Measurements from ENCODE around the gene CORIN.

CORIN gene, protein sequence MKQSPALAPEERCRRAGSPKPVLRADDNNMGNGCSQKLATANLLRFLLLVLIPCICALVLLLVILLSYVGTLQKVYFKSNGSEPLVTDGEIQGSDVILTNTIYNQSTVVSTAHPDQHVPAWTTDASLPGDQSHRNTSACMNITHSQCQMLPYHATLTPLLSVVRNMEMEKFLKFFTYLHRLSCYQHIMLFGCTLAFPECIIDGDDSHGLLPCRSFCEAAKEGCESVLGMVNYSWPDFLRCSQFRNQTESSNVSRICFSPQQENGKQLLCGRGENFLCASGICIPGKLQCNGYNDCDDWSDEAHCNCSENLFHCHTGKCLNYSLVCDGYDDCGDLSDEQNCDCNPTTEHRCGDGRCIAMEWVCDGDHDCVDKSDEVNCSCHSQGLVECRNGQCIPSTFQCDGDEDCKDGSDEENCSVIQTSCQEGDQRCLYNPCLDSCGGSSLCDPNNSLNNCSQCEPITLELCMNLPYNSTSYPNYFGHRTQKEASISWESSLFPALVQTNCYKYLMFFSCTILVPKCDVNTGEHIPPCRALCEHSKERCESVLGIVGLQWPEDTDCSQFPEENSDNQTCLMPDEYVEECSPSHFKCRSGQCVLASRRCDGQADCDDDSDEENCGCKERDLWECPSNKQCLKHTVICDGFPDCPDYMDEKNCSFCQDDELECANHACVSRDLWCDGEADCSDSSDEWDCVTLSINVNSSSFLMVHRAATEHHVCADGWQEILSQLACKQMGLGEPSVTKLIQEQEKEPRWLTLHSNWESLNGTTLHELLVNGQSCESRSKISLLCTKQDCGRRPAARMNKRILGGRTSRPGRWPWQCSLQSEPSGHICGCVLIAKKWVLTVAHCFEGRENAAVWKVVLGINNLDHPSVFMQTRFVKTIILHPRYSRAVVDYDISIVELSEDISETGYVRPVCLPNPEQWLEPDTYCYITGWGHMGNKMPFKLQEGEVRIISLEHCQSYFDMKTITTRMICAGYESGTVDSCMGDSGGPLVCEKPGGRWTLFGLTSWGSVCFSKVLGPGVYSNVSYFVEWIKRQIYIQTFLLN

DNA sequence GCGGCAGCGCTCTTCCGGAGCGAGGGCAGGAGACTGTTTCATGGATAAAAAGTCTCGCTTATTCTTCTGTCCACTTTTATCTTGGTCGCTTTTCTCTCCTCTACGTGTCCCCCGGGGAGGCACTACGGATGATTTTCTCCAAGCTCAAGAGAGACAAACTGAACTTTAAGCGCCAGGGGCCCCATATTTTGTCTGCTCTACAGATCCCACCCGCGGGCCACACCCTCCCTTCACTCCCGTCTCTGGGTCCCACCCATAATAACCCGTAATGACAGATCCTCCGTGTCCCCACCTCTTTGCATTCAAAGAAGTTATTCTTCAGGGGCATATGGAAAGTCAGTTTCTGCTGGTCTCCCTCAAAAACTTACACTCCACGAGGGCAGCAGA lies at the start of gene CORIN:
TSS of gene CORIN (minus strand) at position 160 of the 387 bp plus-strand sequence. CDS start at position 42, 118 bp downstream.
- DNase-seq, result no peak

DNA sequence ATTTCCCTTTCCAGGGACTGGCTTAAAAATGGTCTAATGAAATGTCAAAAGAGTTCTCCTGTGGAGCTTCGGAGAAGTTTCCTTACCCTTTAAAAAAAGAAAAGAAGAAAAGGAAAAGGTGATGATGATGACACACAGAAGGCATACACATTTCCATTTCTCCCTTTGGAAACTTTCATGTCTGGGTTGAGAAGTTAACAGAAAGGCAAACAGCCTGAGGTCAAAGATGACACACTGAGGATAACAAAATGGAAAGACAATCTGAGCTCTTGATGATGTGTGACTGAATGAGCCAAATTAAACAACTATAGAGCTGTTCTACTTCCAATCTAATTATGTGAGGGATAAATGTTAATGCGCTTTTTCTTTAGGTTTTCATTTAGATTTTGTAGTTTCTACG lies 44.4 kb upstream of the CORIN start:
- DNase-seq, result no peak

DNA sequence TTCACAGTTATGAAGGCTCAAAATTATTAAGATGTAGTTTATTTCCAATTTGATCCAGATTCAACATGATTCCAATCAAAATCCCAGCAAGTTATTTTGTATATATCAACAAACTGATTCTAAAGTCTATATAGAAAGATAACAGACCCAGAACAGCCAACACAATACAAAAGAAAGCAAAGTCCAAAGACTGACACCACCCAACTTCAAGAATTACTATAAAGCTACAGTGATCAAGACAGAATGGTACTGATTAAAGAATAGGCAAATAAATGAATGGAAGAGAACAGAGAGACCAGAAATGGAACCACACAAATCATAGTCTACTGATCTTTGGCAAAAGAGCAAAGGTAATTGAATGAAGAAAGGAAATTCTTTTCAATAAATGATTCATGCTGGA lies 41.6 kb upstream of the CORIN start:
- no peak for DNase-seq

DNA sequence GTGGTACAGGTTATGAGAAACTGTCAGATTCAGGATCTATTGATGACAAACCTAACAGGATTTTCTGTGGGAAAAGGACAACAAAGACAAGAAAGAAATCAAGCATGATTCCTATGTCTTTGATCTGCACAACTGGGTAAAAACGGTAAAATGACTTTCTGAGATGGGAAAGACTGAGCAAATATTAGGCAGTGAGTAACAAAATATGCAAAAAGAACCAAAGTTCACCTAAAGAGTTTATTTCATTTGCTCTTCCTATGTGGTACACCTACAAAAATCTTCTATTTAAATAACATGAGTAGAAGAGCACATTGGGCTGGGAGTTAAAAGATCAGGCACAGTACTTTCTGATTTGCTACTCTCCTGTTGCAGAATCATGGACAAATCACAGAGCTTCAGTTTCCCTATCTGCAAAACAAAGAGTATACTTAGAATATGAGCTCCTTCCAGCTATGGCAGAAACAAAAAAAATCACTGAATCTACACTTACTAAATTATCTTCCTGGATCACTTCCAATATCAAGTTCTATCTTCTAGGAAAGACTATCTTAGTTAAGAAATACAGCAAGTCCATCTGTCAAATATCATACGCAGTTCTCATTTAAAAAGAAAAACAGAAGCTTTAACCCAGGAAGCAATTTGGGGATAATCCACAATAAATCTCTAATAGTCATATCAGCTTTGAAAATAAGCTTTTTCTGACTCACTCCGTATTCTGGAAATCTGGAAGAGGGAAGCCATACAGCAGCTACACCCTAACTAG lies 39.1 kb upstream of the CORIN start:
- no peak for DNase-seq

DNA sequence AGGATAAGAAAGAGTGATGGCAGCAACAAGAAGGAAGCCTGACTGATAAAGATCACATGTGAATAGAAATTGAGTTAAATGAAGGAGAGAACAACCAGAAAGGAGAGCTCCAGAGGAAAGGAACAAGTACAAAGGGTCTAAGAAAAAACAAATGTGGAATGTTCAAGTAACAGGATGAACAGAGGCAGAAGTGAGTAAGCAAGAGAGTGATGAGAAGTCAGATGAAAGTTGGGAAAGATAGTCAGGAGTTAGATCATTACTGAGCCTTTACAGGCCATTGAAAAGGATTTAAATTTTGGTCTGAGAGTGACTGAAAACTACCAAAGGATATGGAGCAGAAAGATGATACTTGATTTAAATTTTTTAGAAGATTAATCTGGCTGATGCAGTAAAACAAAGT lies 38.4 kb upstream of the CORIN start:
- DNase-seq, result no peak

DNA sequence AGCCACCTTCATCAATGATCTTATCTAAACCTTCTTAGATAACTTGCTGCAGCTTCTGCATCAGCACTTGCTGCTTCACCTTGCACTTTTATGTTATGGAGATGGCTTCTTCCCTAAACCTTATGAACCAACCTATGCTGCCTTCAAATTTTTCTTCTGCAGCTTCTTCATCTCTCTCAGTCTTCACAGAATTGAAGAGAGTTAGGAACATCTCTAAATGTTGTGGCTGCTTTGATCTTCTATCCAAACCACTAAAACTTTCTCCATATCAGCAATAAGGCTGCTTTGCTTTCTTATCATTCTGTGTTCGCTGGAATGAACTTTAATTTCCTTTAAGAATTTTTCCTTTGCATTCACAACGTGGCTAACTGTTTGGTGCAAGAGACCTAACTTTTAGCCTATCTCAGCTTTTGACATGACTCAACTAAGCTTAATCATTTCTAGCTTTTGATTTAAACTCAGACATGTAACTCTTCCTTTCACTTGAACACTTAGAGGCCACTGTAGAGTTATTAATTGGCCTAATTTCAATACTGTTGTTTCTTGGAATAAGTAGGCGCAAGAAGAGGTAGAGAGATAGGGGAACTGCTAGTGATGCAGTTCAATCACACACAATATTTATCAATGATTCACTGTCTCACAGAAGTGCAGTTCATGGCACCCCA lies 36.1 kb upstream of the CORIN start:
- DNase-seq, result no peak

DNA sequence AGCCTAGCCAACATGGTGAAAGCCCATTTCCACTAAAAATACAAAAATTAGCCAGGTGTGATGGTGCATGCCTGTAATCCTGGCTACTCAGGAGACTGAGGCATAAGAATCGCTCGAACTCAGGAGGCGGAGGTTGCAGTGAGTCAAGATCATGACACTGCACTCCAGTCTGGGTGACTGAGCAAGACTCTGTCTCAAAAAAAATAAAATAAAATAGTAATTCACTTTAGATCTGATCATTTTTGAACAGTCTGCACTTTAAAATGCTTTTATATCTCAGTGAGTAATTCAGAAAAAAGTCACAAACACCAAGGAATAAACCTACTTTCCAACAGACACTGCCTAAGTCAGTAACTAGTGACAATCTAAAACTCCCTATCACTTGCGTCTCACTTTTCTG lies 25.6 kb upstream of the CORIN start:
- DNase-seq, result no peak

DNA sequence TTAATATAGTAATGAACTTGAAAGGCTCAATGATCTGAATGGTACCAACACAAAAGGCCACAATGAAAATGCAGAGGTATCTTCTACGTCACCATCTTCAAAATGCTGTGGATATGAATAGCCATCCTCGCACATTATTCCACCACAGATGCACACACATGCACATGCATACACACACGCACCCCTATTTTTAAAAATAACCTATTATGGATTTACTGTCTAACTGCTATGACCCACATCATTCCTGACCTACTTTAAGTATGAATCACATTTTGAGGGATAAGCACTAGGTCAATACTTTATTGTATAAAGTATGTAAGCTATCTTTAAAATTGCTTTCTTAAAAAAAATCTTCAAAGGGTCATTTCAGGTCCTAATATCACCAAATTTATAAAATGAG lies 24.4 kb upstream of the CORIN start:
- DNase-seq, result no peak

DNA sequence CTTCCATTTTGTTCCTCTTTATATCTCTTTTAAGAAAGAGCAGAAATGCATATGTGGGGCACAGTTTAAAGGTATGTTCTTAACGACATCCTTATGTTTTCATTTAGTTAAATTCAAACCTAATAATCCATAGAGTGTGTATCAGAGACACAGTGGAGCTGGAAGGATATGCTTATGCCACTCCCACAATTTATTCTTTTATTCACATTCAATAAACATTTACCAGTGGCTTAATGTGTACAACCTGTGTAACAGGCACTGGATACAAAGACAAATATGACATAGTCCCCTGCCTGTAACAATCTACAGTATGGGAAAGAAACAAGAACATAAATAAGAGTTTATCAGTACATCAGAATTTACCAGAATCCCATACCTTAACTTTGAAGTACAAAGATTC lies 22.4 kb upstream of the CORIN start:
- DNase-seq, result no peak

DNA sequence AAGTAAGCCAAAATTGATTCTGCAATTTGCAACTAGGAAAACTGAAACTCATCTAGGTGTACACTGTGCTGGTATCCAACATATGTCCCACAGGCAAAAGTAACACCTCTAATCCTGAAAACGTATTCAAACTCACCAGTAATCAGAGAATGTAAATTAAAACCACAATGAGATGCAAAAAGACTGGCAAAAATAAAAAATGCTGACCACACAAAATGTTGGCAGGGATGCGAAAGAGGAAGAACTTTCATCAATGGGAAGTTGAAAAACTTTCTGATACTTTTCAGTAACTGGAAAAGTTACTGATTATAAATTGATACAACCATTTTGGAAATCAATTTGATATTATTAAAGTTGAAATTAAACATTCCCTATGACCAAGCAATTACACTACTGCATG lies 20.1 kb upstream of the CORIN start:
- DNase-seq, result no peak

DNA sequence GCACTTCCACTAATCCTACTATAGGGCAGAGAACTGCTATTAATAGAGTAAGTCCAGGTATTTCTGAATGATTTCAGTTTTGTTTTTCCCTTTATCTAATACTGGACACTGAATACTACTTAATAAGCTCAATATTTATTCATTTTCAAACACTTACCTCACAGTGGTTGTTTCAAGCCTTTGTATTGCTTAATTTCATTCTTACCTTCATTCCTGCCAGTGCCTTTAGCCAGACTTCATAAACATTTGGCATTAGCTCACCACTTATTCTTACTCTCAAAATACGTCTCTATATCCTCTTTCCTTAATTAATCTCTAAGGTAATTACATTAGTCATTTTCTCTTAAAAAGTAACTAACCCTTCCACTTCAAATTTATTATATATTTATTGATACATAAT lies 18.8 kb upstream of the CORIN start:
- DNase-seq, result no peak

DNA sequence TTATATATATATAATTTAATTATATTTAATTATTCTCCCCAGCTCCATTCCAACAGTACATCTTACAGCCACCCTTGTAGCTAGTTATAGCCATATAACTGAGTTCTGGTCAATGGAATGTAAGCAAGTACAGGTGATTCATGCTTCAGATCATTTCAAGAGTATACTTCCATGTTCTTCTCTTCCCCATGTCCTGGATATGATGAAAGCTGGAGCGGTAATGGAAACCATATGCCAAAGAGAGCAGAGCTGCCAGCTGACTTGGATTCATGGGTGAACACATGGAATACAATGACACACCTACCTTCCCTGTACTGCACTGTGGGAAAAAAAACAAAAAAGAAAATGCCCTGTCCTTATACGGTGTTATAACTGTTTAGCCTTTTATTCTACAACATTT lies 17.5 kb upstream of the CORIN start:
- no peak for DNase-seq

DNA sequence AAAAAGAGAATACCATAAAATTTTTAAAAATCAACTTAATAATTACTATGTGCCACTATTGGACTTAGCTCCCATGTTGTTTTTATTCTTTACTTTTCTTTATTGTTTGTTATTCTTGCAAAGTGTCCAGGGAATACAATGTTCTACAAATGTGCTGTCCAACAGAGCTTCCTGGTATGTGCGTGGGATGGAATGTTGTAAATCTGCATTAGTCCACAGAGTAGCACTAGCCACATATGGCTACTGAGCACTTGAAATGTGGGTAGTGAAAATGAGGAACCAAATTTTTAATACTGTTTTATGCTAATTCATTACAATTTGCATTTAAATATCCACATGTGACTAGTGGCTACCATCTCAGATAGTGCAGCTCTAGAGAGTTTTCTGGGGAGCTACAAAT lies 14.3 kb upstream of the CORIN start:
- no peak for DNase-seq

DNA sequence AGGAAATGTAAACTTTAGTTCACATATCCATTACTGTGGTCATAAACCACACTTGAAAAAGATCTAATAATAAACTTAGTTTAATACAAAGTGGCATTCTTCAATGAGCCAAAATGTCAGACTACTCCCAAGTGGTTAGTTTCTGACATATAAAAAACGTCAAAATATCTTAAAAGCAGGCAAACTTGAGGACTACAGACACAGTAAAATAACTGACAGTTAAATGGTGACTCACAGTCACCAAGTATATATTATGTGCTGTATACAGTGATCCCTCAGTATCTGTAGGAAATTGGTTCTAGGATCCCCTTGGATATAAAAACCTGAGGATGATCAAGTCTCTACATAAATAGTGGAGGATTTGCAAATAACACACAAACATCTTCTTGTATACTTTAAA lies 11.6 kb upstream of the CORIN start:
- DNase-seq, result no peak

DNA sequence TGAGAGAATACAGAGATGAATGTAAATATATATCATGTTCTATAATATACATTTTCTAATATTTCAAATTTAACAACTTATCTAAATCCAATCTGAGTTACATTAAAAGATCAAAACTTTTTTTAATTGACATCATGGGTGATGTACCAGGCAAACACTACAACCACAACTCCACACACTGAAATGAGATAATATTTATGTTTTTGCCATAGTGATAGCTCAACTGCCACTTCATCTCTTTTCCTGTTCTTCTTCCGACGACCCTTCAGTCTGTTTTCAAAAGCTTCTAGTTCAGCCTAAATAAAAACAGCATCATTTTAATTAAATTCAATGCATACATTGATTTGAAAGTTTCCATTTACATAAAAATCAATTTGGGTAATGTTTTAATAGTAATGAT lies 10.2 kb upstream of the CORIN start:
- no peak for DNase-seq

DNA sequence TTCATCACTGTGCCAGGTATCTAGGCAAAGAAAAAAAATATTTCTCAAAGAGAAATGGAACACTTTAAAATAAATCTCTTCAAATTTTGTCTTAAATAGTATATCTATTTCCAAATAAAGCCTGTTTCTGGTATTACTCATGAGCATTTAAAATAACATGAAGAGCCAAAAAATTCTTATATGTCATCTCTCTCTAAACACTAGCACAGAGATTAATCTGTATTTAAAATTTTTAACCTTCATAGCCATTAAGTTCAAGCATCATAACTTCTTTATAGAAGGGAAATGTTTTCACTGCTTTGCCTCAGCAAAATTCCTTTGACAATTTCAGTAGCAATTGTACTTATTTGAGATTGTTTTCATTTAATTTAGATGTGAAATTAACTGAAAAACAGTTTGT lies 5.1 kb upstream of the CORIN start:
- no peak for DNase-seq

DNA sequence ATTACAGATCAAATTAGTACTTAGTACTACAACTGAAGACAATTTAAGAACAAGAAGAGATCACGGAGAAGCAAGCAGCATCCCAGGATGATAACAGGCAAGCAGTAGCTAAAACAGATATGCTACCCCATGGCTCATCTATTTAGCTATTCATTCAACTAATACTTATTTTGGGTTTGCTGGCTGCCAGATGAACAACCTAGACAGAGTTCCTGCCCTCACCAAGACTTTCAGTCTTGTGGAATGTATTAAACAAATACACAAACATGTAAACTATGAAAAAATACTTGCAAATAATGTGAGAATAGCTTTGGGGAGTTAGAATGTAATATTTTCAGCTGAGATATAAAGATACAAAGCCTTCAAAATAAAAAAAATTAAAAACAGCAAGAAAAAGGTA lies 2.4 kb upstream of the CORIN start:
- DNase-seq, result no peak

DNA sequence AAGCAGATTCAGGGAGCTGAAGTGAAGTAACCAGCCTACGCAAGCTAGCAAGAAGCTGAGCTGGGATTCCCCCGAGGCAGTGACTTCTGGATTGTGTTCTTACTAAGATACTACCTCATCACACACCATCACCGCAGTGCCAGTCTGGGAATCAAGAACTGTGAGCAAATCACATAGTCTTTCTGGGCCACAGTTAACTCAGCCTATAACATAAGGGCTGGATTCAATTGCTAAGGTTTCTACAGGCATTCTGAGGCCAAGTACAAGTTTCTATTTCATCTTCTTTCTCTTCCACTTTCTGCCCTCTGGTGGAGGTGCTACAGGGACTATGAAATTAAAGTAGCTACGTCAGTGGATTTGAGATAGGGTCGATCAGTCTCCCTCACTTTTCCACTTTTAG lies 1.4 kb upstream of the CORIN start:
- no peak for DNase-seq

DNA sequence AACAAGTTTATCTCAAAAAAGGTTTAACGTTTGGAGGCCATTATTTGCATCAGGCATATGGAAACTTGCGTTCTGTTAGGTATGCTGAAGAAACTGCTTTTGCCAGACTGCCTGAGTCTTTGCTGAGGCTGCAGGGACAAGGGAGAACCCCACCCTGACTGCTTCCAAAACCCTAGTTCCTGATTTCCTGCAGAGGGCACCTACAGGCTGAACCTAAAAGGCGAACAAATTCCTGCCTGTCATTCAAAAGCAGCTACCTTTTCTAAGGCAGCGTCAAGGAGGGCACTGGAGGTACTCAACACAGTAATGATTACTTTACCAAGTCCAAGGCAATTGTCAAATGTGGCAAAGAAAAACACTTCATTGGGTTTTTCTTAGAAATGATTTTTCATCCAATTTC lies 578 bp upstream of the CORIN start:
- DNase-seq, result no peak

DNA sequence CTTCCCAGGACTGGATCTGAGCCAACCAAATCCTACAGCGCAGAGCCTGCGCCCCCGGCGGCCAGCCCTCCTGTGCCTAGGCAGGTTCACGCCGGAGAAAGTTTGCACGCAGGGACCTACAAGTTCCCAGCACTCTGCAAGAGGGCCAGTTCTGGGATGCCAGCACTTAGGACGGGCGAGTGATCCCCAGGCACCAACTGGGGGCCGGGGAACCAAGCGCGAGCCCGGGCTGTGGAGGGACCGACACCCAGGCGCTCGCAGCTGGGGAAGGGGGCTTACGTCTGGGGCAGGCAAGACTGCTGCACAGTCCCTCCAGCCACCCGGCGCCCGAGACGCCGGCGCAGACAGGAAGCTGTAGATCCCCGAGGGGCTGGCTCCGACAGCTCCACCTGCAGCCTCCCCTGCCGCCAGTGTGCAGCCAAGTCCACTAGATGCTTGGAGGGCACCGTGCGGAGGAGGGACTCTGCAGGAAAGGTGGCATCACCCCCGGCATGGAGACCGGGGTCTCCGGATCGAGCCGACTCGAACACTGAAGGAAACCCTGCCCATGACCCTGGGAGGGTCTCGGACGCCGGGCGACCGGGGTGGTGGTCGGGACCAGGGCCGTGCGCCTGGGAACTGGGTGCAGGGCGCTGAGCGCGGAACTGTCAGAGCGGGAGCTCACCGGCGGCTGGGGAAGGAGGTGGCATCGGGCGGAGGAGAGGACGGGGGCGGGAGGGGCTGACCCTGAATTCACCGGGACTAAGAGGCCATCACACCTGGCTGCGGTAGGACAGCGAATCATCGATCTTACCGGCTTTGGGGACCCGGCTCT lies 566 bp downstream of the CORIN start:
- DNase-seq, result peak; percentile 45

DNA sequence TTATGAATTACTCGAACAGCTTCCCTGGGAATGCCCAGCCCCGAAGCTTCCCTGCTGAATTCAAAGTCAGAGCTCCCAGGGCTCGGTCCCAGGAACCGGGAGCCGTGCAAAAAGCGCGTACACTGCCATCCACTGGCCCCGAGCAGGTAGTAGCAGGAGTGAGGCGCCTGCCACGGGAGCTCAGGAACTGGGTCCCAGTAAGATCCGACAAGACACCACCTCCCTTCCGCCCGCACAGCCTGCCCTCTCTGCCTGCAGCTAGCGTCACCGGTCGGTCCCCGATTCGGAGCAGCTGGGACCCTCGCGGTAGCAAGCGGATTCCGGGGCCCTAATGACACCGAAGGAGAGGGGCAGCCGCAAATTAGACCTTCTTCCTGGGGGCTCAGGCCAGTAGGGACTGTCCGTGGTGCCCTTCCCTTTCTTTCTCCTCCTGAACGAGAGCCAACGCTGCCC lies 1.2 kb downstream of the CORIN start:
- peak; percentile 42 for DNase-seq

DNA sequence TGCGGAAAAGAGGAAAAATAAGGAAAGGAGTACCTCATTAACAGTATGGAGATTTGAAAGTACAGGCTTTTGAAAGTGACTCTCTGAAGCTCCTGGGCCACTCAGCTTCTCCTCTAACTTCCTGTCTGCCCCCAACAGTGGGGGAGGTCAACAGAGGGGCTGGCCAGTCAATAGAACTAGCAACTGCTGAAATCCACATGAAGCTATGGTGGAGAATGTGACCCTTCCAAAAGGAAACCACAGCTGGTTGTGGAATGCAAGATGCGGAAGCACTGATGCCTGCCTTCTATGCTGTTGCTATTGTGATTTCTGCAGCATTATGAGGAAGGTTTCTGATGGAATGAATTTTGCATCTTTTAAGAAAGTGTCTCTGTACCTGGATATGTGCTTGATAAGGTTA lies 2.4 kb downstream of the CORIN start:
- DNase-seq, result no peak

Data from activated gamma-delta T cell treated with Interleukin-2 at 50 U/mL for 16 hours (primary cell).